NT2/D1 (cell line): Measurements from ENCODE around the gene DDIT4L.

Source experiments
- SUZ12 ChIP-seq: IDR thresholded peaks from 2 replicates; pipeline ENCODE4 v1.6.1; 2011; ENCODE audit not compliant: insufficient read length, insufficient read depth; ENCODE audit errors: extremely low read depth
- YY1 ChIP-seq: IDR thresholded peaks from 2 replicates; pipeline ENCODE4 v1.6.1; 2011; ENCODE audit not compliant: insufficient read length, insufficient read depth
- ZNF274 ChIP-seq: IDR thresholded peaks from 2 replicates; pipeline ENCODE4 v1.6.1; 2011; ENCODE audit warnings: mild to moderate bottlenecking, low read depth, low read length

- TF ChIP-seq ZNF274 (no peak), SUZ12 (no peak), YY1 (no peak)
Observed at GRCh38 chr4:100190643-100191600, 654 bp upstream of the DDIT4L start.
